ENCODE measurements around the gene USP13.
A peak's percentile ranks its signal among the peaks of the same experiment; 100 is the strongest.

The USP13 gene

GRCh38 chr3:179652447-179653095 lies at the start of gene USP13:
USP13 (plus strand) TSS chr3:179653040; CDS start chr3:179653226, 186 bp downstream.
- Histone ChIP-seq H3K9ac (ENCODE audit: low read length) (peak within 1 kb of the TSS; percentile 76), H3K4me1 (ENCODE audit: low read length) (peaks cover 24% of the 10 kb centered on the region), H2AFZ (ENCODE audit: low read depth, low read length) (peak within 1 kb of the TSS; percentile 82), H4K20me1 (ENCODE audit: insufficient read depth, low read length) (peaks cover 18% of the 10 kb centered on the region), H3K27me3 (ENCODE audit: low read depth, low read length) (no peaks in the 10 kb centered on the region), H3K27ac (ENCODE audit: low read length) (peak within 1 kb of the TSS; percentile 87), H3K9me3 (ENCODE audit: insufficient read depth, low read length) (no peaks in the 10 kb centered on the region), H3K4me2 (ENCODE audit: low read length) (peak within 1 kb of the TSS; percentile 77), H3K79me2 (ENCODE audit: low read length) (peaks cover 44% of the 10 kb centered on the region), H3K36me3 (replicated peaks; ENCODE audit: low read depth, low read length) (peaks cover 9% of the 10 kb centered on the region), H3K4me3 (ENCODE audit: low read length) (peak within 1 kb of the TSS; percentile 88)
- TF ChIP-seq CTCF (IDR thresholded peaks at IDR 0.05; ENCODE audit: low read depth, low read length) (no peak; the same call in 1 of the 2 replicates), EZH2phosphoT487 (IDR thresholded peaks at IDR 0.05; ENCODE audit: low read depth) (no peak)

GRCh38 chr3:179603321-179603720 lies 49.5 kb upstream of the USP13 start:
- Histone ChIP-seq H3K9ac (ENCODE audit: low read length) (no peak overlapping the region), H3K79me2 (ENCODE audit: low read length) (peaks cover 44% of the 10 kb centered on the region), H3K27me3 (ENCODE audit: low read depth, low read length) (no peaks in the 10 kb centered on the region), H3K4me3 (ENCODE audit: low read length) (peak overlapping the region; percentile 86), H3K27ac (ENCODE audit: low read length) (no peak overlapping the region), H3K36me3 (replicated peaks; ENCODE audit: low read depth, low read length) (peaks cover 10% of the 10 kb centered on the region), H4K20me1 (ENCODE audit: insufficient read depth, low read length) (no peaks in the 10 kb centered on the region), H2AFZ (ENCODE audit: low read depth, low read length) (no peak overlapping the region), H3K4me2 (ENCODE audit: low read length) (peak overlapping the region; percentile 67), H3K9me3 (ENCODE audit: insufficient read depth, low read length) (no peaks in the 10 kb centered on the region), H3K4me1 (ENCODE audit: low read length) (peaks cover 26% of the 10 kb centered on the region)
- TF ChIP-seq CTCF (IDR thresholded peaks at IDR 0.05; ENCODE audit: low read depth, low read length) (no peak), EZH2phosphoT487 (IDR thresholded peaks at IDR 0.05; ENCODE audit: low read depth) (no peak)

- peak overlapping the region; percentile 80 for H3K9ac ChIP-seq (ENCODE audit: low read length)
- H3K9me3 ChIP-seq (ENCODE audit: insufficient read depth, low read length), result no peaks in the 10 kb centered on the region
- H3K27me3 ChIP-seq (ENCODE audit: low read depth, low read length), result no peaks in the 10 kb centered on the region
- peak overlapping the region; percentile 86 for H3K4me3 ChIP-seq (ENCODE audit: low read length)
- peak overlapping the region; percentile 67 for H3K4me2 ChIP-seq (ENCODE audit: low read length)
- peaks cover 44% of the 10 kb centered on the region for H3K79me2 ChIP-seq (ENCODE audit: low read length)
- no peak for TF ChIP-seq CTCF (IDR thresholded peaks at IDR 0.05; ENCODE audit: low read depth, low read length)
- no peak for TF ChIP-seq EZH2phosphoT487 (IDR thresholded peaks at IDR 0.05; ENCODE audit: low read depth)
- H2AFZ ChIP-seq (ENCODE audit: low read depth, low read length), result peak overlapping the region; percentile 93; the same call in 1 of the 2 replicates
- peak overlapping the region; percentile 48 for H3K27ac ChIP-seq (ENCODE audit: low read length)
- H3K36me3 ChIP-seq (replicated peaks; ENCODE audit: low read depth, low read length), result peaks cover 10% of the 10 kb centered on the region
- H4K20me1 ChIP-seq (ENCODE audit: insufficient read depth, low read length), result no peaks in the 10 kb centered on the region
- H3K4me1 ChIP-seq (ENCODE audit: low read length), result peaks cover 31% of the 10 kb centered on the region
Measured at GRCh38 chr3:179603831-179604230, 49.0 kb upstream of the USP13 start.

- no peaks in the 10 kb centered on the region for H3K9me3 ChIP-seq (ENCODE audit: insufficient read depth, low read length)
- peak within 1 kb of the TSS; percentile 93 for H2AFZ ChIP-seq (ENCODE audit: low read depth, low read length)
- peak within 1 kb of the TSS; percentile 90 for H3K4me2 ChIP-seq (ENCODE audit: low read length)
- peak within 1 kb of the TSS; percentile 89 for H3K9ac ChIP-seq (ENCODE audit: low read length)
- H3K27ac ChIP-seq (ENCODE audit: low read length), result peak within 1 kb of the TSS; percentile 64
- peaks cover 48% of the 10 kb centered on the region for H3K79me2 ChIP-seq (ENCODE audit: low read length)
- no peak for TF ChIP-seq EZH2phosphoT487 (IDR thresholded peaks at IDR 0.05; ENCODE audit: low read depth)
- no peak for TF ChIP-seq CTCF (IDR thresholded peaks at IDR 0.05; ENCODE audit: low read depth, low read length)
- H3K36me3 ChIP-seq (replicated peaks; ENCODE audit: low read depth, low read length), result peaks cover 8% of the 10 kb centered on the region
- peak within 1 kb of the TSS; percentile 86 for H3K4me3 ChIP-seq (ENCODE audit: low read length)
- no peaks in the 10 kb centered on the region for H3K27me3 ChIP-seq (ENCODE audit: low read depth, low read length)
- no peaks in the 10 kb centered on the region for H4K20me1 ChIP-seq (ENCODE audit: insufficient read depth, low read length)
- H3K4me1 ChIP-seq (ENCODE audit: low read length), result peaks cover 37% of the 10 kb centered on the region
Measured at GRCh38 chr3:179604321-179605078, 48.3 kb upstream of the USP13 start, which contains the start of the genes MRPL47 and NDUFB5. MRPL47 (minus strand) TSS chr3:179604638; CDS start chr3:179604624, 14 bp downstream. NDUFB5 (plus strand) TSS chr3:179604794; CDS start chr3:179604816, 22 bp downstream.

Measured in OCI-LY3 (cell line).